ENCODE data around the gene SLC25A25. TPM values are rescaled to one million over a fixed set of nuclear protein-coding genes. Genes with fewer than 3 reads are reported as not detected.

The SLC25A25 gene
- total and polyA plus RNA-seq, 10 of the 15 experiments (the other 5 are each of a cell fraction or from before 2014, with no cell fraction given) = 0.04 to 17.1 (median 12.4) TPM; not detected in 1

DNA sequence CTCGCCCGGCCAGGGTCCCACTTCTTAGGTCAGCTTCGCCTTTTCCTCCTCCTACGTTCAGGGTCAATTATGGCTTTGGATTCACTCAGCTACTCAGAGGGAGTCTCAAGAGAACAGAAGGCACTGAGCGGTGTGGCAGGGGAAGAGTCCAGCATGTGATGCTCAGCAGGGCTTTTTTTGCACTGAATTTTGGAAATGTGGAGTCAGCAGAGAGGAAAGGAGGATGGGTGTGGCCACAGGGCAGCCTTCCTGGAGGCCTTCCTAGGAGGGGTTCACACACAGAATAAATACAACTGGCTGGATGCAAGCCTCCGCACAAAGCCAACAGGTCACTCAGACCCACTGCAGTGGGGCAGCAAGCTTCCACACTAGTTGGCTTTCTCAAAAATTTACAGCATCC, 5.8 kb upstream of the SLC25A25 start (continued):
- TF ChIP-seq, protein P1, sequence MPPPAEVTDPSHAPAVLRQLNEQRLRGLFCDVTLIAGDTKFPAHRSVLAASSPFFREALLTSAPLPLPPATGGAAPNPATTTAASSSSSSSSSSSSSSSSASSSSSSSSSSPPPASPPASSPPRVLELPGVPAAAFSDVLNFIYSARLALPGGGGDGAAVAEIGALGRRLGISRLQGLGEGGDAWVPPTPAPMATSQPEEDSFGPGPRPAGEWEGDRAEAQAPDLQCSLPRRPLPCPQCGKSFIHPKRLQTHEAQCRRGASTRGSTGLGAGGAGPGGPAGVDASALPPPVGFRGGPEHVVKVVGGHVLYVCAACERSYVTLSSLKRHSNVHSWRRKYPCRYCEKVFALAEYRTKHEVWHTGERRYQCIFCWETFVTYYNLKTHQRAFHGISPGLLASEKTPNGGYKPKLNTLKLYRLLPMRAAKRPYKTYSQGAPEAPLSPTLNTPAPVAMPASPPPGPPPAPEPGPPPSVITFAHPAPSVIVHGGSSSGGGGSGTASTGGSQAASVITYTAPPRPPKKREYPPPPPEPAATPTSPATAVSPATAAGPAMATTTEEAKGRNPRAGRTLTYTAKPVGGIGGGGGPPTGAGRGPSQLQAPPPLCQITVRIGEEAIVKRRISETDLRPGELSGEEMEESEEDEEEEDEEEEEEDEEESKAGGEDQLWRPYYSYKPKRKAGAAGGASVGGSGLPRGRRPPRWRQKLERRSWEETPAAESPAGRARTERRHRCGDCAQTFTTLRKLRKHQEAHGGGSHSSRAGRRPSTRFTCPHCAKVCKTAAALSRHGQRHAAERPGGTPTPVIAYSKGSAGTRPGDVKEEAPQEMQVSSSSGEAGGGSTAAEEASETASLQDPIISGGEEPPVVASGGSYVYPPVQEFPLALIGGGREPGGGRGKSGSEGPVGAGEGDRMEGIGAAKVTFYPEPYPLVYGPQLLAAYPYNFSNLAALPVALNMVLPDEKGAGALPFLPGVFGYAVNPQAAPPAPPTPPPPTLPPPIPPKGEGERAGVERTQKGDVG (CRISPR knock-in tag; IDR thresholded peaks at IDR 0.05) = no peak
- TF ChIP-seq MEF2B (IDR thresholded peaks at IDR 0.05; ENCODE audit: partially characterized antibody, poor library complexity, severe bottlenecking) (no peak), KAT2A (conservative IDR thresholded peaks at IDR 0.05; ENCODE audit: control insufficient read depth, low read depth, low read length) (no peak)
- TF ChIP-seq, protein P2, sequence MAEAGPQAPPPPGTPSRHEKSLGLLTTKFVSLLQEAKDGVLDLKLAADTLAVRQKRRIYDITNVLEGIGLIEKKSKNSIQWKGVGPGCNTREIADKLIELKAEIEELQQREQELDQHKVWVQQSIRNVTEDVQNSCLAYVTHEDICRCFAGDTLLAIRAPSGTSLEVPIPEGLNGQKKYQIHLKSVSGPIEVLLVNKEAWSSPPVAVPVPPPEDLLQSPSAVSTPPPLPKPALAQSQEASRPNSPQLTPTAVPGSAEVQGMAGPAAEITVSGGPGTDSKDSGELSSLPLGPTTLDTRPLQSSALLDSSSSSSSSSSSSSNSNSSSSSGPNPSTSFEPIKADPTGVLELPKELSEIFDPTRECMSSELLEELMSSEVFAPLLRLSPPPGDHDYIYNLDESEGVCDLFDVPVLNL (IDR thresholded peaks at IDR 0.05; ENCODE audit: low read depth, low read length) = no peak

DNA sequence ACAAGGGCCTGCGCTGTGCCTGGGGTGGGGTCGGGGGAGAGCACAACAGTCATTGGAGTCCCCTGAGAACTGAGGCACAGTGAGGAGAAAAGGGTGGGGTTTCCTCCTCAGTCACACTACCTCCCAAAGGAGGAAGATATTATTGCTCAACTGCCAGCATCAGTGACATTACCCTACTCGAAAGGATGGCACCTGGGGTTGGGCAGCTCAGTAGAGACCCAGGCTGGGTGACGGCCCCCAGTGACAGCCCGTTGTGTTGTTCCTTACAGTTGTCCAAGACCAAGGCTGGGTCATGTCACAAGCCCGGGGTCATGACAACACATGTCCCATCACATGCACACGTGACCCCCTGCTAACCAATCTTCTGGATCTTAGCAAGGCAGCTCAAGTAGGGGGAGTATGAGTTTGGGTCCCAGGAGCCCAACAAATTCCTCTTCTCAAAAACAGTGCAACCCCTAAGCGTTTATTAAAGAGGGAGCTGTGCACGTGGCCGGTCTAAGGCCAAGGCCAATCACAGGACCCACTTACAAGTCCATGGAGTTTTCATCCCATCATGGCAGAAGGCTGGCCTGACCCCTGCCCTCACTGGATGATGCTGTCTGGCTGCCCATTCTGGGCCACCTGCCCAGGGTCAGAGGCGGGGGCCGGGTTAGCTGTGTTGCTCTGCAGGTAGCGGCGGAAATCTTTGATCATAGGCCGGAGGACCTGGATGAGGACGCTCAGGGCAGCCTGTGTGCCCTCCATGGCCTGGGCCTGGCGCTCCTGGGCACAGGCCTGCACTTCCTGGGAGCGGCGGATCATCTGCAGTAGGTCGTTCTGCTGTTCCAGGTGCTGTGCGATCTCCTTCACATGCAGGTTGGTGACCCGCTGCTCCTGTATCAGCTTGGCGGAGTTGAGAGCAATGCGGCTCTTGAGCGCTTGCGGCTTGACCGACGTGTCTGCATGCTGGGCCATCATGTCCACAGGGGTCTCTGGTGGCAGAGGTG, 4.9 kb upstream of the SLC25A25 start:
- peaks cover 19% of the 10 kb centered on the region for H3K79me2 ChIP-seq (ENCODE audit: control insufficient read depth, insufficient read depth, low read length)
- ChIA-PET POLR2A (interaction anchor here (0.8 to 2.9 kb wide), 3 partner anchors 10 to 34 kb away, joined by 3 to 10 read pairs (median 4); no protein-coding TSS in a partner anchor), RAD21 (ENCODE audit: unreplicated experiment) (no interaction called here), SMC1A (ENCODE audit: uncharacterized antibody, unreplicated experiment) (interaction anchor here (1.3 kb wide), 1 partner anchor 9 kb away, joined by 4 read pairs; no protein-coding TSS in a partner anchor), CTCF (interaction anchor here (1.1 to 1.8 kb wide), 2 partner anchors 54 to 120 kb away, joined by 3 to 4 read pairs; no protein-coding TSS in a partner anchor)
- no peak overlapping the region for H2AFZ ChIP-seq (ENCODE audit: control insufficient read depth, low read depth, low read length)
- H3K4me3 ChIP-seq = no peak overlapping the region
- intact Hi-C loops (cut with micrococcal nuclease; ENCODE audit: unreplicated experiment) = loop anchor here (10.0 kb wide), 1 partner anchor 278 kb away; the partner anchor contains the start of gene CDK9
- no peak for FAIRE-seq
- H4K20me1 ChIP-seq (ENCODE audit: control insufficient read depth, insufficient read depth) = no peaks in the 10 kb centered on the region
- H3K9ac ChIP-seq (ENCODE audit: control insufficient read depth, insufficient read depth, low read length) = no peak overlapping the region
- H3K27ac ChIP-seq (ENCODE audit: control insufficient read depth, insufficient read depth) = no peak overlapping the region
- 88% methylated on average over 28 of the region's 28 CpGs for WGBS (ENCODE audit: insufficient coverage, insufficient replicate concordance, low lambda C conversion rate, missing lambda C conversion rate)
- no TSS peak for BruUV-seq (replicated peaks)
- no peaks in the 10 kb centered on the region for H3K27me3 ChIP-seq (replicated peaks in 1 of 2; ENCODE audit: control insufficient read depth in 2 of 2, insufficient read depth in 2 of 2, low read length in 1 of 2)
- H3K4me1 ChIP-seq (ENCODE audit: control insufficient read depth, insufficient read depth, low read length) = peaks cover 31% of the 10 kb centered on the region
- H3K9me3 ChIP-seq (replicated peaks; ENCODE audit: control insufficient read depth, insufficient read depth, low read length) = no peaks in the 10 kb centered on the region
- DNase-seq (ENCODE audit: low read depth, low spot score) = no peak
- ATAC-seq = no peak
- H3K4me2 ChIP-seq (ENCODE audit: control insufficient read depth, insufficient read depth) = no peak overlapping the region
- peaks cover 0 to 5% of the 10 kb centered on the region in 2 experiments; a peak in 2 of 4 replicates for H3K36me3 ChIP-seq (ENCODE audit: control insufficient read depth in 2 of 2, insufficient read depth in 2 of 2, low read length in 1 of 2)
- in situ Hi-C loops (cut with MboI) = no loop called here
- TF ChIP-seq ZNF384 (IDR thresholded peaks at IDR 0.05; ENCODE audit: borderline replicate concordance, low read depth, low read length) = no peak
- TF ChIP-seq, protein P3, sequence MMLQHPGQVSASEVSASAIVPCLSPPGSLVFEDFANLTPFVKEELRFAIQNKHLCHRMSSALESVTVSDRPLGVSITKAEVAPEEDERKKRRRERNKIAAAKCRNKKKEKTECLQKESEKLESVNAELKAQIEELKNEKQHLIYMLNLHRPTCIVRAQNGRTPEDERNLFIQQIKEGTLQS (IDR thresholded peaks at IDR 0.05; ENCODE audit: borderline replicate concordance, extremely low read depth, low read depth, low read length) = no peak
- no peak for TF ChIP-seq EED (IDR thresholded peaks at IDR 0.05; ENCODE audit: low read depth)
- no peak for TF ChIP-seq BHLHE40 (IDR thresholded peaks at IDR 0.05; ENCODE audit: borderline replicate concordance in 1 of 2, low read depth in 2 of 2, low read length in 1 of 2)
- TF ChIP-seq POLR2AphosphoS2 (IDR thresholded peaks at IDR 0.05; ENCODE audit: low read depth, low read length) = no peak
- TF ChIP-seq, protein P4, sequence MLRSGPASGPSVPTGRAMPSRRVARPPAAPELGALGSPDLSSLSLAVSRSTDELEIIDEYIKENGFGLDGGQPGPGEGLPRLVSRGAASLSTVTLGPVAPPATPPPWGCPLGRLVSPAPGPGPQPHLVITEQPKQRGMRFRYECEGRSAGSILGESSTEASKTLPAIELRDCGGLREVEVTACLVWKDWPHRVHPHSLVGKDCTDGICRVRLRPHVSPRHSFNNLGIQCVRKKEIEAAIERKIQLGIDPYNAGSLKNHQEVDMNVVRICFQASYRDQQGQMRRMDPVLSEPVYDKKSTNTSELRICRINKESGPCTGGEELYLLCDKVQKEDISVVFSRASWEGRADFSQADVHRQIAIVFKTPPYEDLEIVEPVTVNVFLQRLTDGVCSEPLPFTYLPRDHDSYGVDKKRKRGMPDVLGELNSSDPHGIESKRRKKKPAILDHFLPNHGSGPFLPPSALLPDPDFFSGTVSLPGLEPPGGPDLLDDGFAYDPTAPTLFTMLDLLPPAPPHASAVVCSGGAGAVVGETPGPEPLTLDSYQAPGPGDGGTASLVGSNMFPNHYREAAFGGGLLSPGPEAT (IDR thresholded peaks at IDR 0.05; ENCODE audit: low read depth) = no peak
- TF ChIP-seq USF2 (IDR thresholded peaks at IDR 0.05; ENCODE audit: borderline replicate concordance, low read depth, low read length) = no peak

Measured in GM12878 (cell line).